CD4-positive, alpha-beta T cell (primary cell): ENCODE measurements around the gene DUSP22. TPM values are rescaled to one million over a fixed set of nuclear protein-coding genes. Genes with fewer than 3 reads are reported as not detected.

Source experiments
- ATAC-seq: fragments of 200-7000 bp; cut with Tn5 transposase; one replicate; pipeline ENCODE4 v1.10.0; 2022; ENCODE audit warnings: mild to moderate bottlenecking; ENCODE audit not compliant: poor library complexity
- CTCF ChIA-PET: fragments of 350-600 bp; sonication (Branson Sonifier 250); formaldehyde crosslinking; loops from one replicate; lab custom pipeline; 2021; ENCODE audit warnings: antibody characterized with exemption, inconsistent platforms; lab: Charles Lee
- POLR2A ChIA-PET: fragments of 350-600 bp; sonication (Branson Sonifier 250); formaldehyde crosslinking; loops from one replicate; lab custom pipeline; 2021; ENCODE audit warnings: antibody characterized with exemption, inconsistent platforms; lab: Charles Lee
- DNase-seq, 14 experiments: peaks; one replicate each; pipeline ENCODE4 v3.0.0-alpha.2; 2013 to 2020; ENCODE audit warnings: mixed read lengths in 2 of 14
- H3K27ac ChIP-seq, 2 donors: one replicate each; pipeline versions ENCODE4 v1.5.1 to v1.7.0; 2013; ENCODE audit warnings: low read length in 2 of 2, low read depth in 1 of 2, mild to moderate bottlenecking in 1 of 2
- H3K27me3 ChIP-seq, 2 experiments: 1 replicate in 1 of 2; 2 replicates in 1 of 2; pipeline versions ENCODE4 v1.6.1 to v1.7.0; 2013; ENCODE audit warnings: low read length in 2 of 2, control low read depth in 1 of 2, mild to moderate bottlenecking in 1 of 2, moderate library complexity in 1 of 2; ENCODE audit not compliant: insufficient read depth in 2 of 2, control insufficient read depth in 1 of 2
- H3K36me3 ChIP-seq: one replicate; pipeline ENCODE4 v1.6.1; 2013; ENCODE audit warnings: low read length, control low read depth; ENCODE audit not compliant: insufficient read depth
- H3K4me1 ChIP-seq: one replicate; pipeline ENCODE4 v1.6.1; 2013; ENCODE audit warnings: low read length, control low read depth; ENCODE audit not compliant: insufficient read depth
- H3K4me3 ChIP-seq: one replicate; pipeline ENCODE4 v1.5.1; 2013; ENCODE audit warnings: mild to moderate bottlenecking, low read length, moderate library complexity
- H3K9me3 ChIP-seq, 2 experiments: 1 replicate in 1 of 2; 2 replicates in 1 of 2; pipeline versions ENCODE4 v1.6.1 to v1.7.0; 2013; ENCODE audit warnings: low read length in 2 of 2, mild to moderate bottlenecking in 2 of 2, control low read depth in 1 of 2, moderate library complexity in 1 of 2; ENCODE audit not compliant: control insufficient read depth in 1 of 2, insufficient read depth in 1 of 2
- H3K27ac Mint-ChIP-seq: one replicate; pipeline ENCODE4 v1.8.0; 2020; ENCODE audit warnings: mixed read lengths
- H3K27me3 Mint-ChIP-seq: one replicate; pipeline ENCODE4 v1.8.0; 2021; ENCODE audit warnings: mixed read lengths
- H3K36me3 Mint-ChIP-seq: one replicate; pipeline ENCODE4 v1.8.0; 2021; ENCODE audit warnings: low read depth, mixed read lengths
- H3K4me1 Mint-ChIP-seq: one replicate; pipeline ENCODE4 v1.8.0; 2021; ENCODE audit warnings: low read depth, mixed read lengths
- H3K4me3 Mint-ChIP-seq: one replicate; pipeline ENCODE4 v1.8.0; 2020; ENCODE audit warnings: mild to moderate bottlenecking, mixed read lengths
- H3K9me3 Mint-ChIP-seq: one replicate; pipeline ENCODE4 v1.8.0; 2020; ENCODE audit warnings: mixed read lengths
- CTCF ChIP-seq: fragments of 200-600 bp; IDR thresholded peaks from one replicate; pipeline ENCODE4 v1.8.0; 2022; ENCODE audit warnings: antibody characterized with exemption, mild to moderate bottlenecking
- intact Hi-C, 2 experiments: fragments of 100-400 bp; cut with DNase I in 1 of 2; cut with micrococcal nuclease in 1 of 2; formaldehyde crosslinking; loops; one replicate each; pipeline versions ENCODE4 v1.15.1 to v1.9.0; 2023 to 2025; cut with DNase I, micrococcal nuclease
- total RNA-seq, 174 experiments: library from RNA in 2 of 174; stranded (reverse) in 2 of 174; gene quantifications; one replicate each; pipeline ENCODE4 v1.2.3 and lab custom pipeline; 2021 to 2026

Gene DUSP22
- total RNA-seq, 2 experiments from 2014 or later: 25.4 to 26.3 TPM

- Histone ChIP-seq H3K4me1 (peaks cover 13% of the 10 kb centered on the region), H3K36me3 (no peaks in the 10 kb centered on the region), H3K27ac (no peak overlapping the region), H3K4me3 (no peak overlapping the region), H3K27me3 (no peaks in the 10 kb centered on the region), H3K9me3 (no peaks in the 10 kb centered on the region)
- ATAC-seq (no peak), DNase-seq (no peak)
- H3K4me3 Mint-ChIP-seq: no peak overlapping the region
- no peaks in the 10 kb centered on the region for H3K36me3 Mint-ChIP-seq
- ChIA-PET POLR2A (interaction anchor here (0.8 to 1.9 kb wide), 3 partner anchors 33 to 64 kb away, joined by 3 to 5 read pairs (median 5); partner anchors contain the start of gene DUSP22), CTCF (interaction anchor here (1.3 kb wide), 1 partner anchor 36 kb away, joined by 3 read pairs; no protein-coding TSS in a partner anchor)
- no peaks in the 10 kb centered on the region for H3K27me3 Mint-ChIP-seq
- no peaks in the 10 kb centered on the region for H3K9me3 Mint-ChIP-seq
- peaks cover 38% of the 10 kb centered on the region for H3K4me1 Mint-ChIP-seq
- intact Hi-C loops: no loop called here
- no peak for TF ChIP-seq CTCF
- H3K27ac Mint-ChIP-seq: no peak overlapping the region
Measured at GRCh38 chr6:259316-259715, 33.0 kb upstream of the DUSP22 start.

- H3K36me3 ChIP-seq: no peaks in the 10 kb centered on the region
- CTCF ChIA-PET: no interaction called here
- DNase-seq (peak in 1 of 14 experiments; percentile 71), ATAC-seq (peak; percentile 26)
- Mint-ChIP-seq H3K27ac (no peak overlapping the region), H3K4me3 (no peak overlapping the region), H3K4me1 (peaks cover 38% of the 10 kb centered on the region), H3K27me3 (no peaks in the 10 kb centered on the region), H3K9me3 (no peaks in the 10 kb centered on the region), H3K36me3 (no peaks in the 10 kb centered on the region)
- H3K27ac ChIP-seq: peak overlapping the region in 1 of 2 donors; percentile 30
- POLR2A ChIA-PET: interaction anchor here (0.8 to 1.9 kb wide), 3 partner anchors 33 to 64 kb away, joined by 3 to 5 read pairs (median 5); partner anchors contain the start of gene DUSP22
- H3K4me1 ChIP-seq: peaks cover 13% of the 10 kb centered on the region
- peak overlapping the region; percentile 18 for H3K4me3 ChIP-seq
- no peaks in the 10 kb centered on the region for H3K27me3 ChIP-seq
- TF ChIP-seq CTCF: no peak
- intact Hi-C loops: no loop called here
- H3K9me3 ChIP-seq: no peaks in the 10 kb centered on the region
Measured at GRCh38 chr6:259901-260508, 32.3 kb upstream of the DUSP22 start.

GRCh38 chr6:264626-265025 is 27.7 kb upstream of the DUSP22 start:
- Mint-ChIP-seq H3K4me3 (no peak overlapping the region), H3K36me3 (no peaks in the 10 kb centered on the region), H3K9me3 (peaks cover 2% of the 10 kb centered on the region), H3K27me3 (no peaks in the 10 kb centered on the region), H3K27ac (no peak overlapping the region), H3K4me1 (peaks cover 19% of the 10 kb centered on the region)
- intact Hi-C loops: no loop called here
- no peak for ATAC-seq
- no peak for TF ChIP-seq CTCF
- CTCF ChIA-PET: no interaction called here
- no peak for DNase-seq
- Histone ChIP-seq H3K4me3 (no peak overlapping the region), H3K27ac (no peak overlapping the region), H3K36me3 (no peaks in the 10 kb centered on the region), H3K27me3 (no peaks in the 10 kb centered on the region), H3K4me1 (no peaks in the 10 kb centered on the region), H3K9me3 (no peaks in the 10 kb centered on the region)
- POLR2A ChIA-PET: interaction anchor here (0.6 to 1.1 kb wide), 3 partner anchors 10 to 41 kb away, joined by 4 to 5 read pairs (median 4); no protein-coding TSS in a partner anchor
